Endometrium (tissue), 2 donors: ENCODE data around the gene CD7.

Experiments used
- FAIRE-seq: peaks from 2 replicates; lab custom pipeline; 2012; peaks lifted over from hg19 to GRCh38; lab: Jason Lieb, UNC
- donor health status: control.
- donor health status: control.

CD7 gene

DNA sequence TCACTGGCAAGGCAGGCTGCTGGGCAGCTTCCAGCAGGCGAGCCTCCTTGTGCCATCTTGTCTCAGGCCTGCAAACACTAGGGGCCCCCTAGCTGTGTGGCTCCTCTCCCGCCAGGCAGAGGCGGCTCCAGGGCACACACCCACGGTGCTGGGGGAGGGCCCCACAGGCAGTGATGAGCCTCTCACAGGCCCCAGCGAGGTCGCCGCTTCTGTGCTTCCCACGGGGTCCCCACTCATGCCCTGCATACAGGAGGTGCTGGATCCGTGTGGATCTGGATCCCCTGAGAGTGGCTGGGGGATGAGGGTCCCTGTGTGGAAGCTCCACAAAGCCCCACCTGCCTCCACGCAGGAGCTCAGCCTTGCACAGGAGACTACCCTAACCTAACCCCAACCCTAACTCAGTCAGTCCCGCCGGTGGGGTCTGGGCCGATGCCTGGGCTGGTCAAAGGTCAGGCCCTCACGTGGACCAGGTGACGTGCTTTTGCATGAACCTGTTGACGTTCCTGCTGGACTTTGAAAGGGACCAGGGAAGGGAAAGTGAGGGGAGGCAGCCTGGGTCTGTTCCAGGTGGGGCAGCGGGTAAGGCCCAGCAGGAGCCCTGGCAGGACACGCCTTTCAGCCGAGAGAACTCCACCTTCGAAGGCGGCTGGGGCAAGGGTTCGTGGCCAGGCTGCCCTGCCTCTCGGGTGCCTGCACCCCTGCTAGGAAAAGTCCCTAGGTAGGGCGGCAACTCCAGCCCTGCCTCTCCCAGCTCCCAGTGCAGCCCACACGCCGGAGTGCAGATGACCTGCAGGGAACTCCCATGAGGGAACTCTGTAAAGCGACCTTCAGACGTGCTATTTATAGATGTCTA is 11.0 kb upstream of the CD7 start:
- no peak for FAIRE-seq

DNA sequence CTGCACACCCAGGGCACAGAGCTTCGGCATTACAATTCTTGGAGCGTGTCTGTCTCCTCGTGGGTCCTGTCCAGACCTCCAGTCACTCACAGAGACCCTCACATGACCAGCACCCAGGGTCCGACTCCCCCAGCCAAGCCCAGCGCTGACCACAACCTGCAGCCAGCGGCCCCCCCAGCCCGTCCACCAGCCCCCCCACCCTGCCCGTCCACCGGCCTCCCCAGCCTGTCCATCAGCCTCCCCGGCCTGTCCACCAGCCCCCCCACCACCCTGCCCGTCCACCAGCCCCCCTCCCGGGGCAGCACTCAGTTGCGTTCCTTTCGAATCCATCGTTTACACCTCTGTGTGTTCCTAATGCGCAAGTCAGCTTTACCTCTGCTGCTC is 10.3 kb upstream of the CD7 start:
- no peak for FAIRE-seq

DNA sequence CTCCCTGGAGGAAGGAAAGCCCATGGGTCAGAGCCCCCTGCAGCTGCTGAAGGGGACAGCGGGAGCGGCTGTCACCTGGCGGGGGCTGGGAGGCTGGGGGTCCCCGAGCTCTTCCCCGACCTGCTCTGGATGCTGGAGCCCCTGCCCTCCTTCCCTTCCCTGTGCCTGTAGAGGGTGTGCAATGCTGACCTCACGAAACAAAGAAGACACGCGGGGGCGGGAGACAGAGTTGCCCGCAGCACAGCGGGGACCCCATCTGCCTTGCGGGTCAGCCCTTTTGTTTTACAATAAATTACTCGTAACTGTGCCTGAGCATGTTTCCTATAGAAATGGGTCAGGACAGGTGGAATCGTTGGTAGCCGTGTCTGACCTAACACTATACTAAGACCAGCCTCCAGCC is 9.9 kb upstream of the CD7 start:
- FAIRE-seq, result no peak

DNA sequence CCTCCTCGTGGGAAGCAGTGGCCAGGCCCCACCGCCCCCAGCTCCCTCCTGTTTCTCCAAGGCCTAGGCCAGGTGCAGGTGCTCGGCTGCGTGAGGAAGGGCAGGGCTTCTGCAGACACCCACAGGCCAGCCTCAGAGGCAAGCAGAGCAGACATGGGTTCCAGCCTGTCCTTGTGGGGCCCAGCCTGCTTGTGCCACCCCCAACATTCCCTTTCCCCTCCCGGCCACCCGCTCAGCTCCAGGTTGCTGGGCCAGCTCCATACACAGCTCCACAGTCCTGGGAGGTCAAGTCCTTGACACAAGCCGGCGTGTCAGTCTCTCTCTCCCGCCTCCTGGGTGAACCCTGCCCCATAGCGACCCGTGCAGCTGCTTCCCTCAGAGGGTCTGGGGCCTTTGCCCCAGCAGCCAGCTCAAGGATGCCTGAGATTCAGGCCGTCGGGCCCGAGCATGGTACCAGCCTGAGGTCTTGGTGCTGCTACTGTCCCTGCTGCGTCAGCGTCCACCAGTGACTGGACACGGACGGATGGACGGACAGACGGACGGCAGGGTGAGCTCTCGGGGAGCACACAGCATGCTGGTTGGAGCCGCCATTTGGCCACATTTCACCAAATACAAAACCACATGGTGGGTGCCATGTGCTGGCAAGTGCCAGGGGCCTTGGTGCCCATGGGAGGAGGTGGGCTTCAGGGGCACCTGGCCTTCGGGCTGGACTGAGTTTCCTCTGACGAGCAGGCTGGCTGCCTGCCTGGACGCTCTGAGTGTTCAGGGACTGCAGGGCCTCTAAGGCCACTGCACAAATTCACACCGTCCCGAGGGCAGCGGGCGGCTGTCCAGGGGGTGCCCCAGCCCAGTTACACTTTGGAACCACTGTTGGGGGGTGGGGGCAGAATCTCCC is 8.1 kb upstream of the CD7 start:
- no peak for FAIRE-seq

DNA sequence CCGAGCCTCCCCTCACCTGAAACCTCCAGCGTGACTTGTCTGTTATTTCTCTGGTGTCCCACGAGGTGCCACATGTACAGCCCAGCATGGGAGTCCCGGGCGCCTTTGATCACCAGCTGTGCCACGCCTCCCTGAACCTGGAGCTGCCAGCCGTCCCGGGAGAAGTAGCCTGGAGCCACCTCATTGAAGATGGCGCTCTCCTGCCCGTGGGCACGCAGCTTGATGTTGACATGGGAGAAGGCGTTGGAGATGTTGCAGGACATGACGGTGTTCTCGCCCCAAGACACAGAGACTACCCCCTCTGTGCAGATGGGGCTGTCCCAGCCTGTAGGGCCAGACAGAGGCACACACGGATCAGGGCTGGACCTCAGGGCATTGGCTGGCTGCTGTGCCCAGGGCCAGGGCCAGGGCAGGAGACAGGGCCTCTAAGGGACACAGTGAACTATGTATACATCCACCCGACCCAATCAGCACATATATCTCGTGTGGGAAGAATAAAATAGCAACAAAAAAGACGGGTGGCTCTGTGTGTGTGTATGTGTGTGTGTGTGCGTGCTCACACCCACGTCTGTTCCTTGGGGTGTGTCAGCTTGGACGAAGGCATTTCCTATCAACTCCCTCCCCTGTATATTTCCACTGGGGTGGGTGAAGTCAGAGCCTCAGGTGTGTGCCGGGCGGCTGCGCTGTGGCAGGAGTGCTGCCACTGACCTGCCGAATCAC is 7.3 kb upstream of the CD7 start:
- no peak for FAIRE-seq

DNA sequence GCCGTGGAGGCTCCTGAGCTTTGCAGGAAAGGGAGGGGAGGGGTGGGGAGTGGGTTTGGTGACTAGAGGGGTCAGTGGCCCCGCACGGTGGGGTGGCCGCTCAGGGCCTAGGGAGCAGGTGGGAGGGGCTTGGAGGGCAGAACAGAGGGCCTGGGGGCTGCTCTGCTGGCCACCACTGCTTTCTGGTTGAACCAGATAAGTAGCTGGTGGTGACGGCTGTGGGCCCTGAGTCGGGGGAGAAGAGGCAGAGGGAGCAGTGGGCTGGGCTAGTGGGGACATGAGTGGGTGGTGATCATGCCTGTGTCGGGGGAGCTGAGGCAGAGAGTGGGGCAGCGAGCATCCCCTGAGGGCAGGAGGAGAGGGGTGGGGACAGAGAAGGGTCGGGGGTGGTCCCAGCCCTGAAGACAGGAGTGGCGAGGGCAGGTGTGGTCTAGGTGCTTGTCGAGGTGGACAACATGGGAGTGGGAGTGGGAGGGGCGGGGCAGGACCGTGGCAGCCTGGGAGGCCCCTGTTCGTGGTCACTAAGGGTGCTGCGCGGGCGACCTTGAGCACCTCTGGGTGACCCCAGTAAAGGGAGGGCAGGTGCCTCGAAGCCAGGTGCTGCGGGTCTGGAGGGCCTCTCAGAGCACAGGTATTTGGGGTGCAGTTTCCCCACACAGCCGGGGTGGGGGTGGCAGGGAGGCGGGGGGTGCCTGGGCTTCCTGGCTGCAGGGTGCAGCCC is 6.3 kb upstream of the CD7 start:
- FAIRE-seq, result no peak

DNA sequence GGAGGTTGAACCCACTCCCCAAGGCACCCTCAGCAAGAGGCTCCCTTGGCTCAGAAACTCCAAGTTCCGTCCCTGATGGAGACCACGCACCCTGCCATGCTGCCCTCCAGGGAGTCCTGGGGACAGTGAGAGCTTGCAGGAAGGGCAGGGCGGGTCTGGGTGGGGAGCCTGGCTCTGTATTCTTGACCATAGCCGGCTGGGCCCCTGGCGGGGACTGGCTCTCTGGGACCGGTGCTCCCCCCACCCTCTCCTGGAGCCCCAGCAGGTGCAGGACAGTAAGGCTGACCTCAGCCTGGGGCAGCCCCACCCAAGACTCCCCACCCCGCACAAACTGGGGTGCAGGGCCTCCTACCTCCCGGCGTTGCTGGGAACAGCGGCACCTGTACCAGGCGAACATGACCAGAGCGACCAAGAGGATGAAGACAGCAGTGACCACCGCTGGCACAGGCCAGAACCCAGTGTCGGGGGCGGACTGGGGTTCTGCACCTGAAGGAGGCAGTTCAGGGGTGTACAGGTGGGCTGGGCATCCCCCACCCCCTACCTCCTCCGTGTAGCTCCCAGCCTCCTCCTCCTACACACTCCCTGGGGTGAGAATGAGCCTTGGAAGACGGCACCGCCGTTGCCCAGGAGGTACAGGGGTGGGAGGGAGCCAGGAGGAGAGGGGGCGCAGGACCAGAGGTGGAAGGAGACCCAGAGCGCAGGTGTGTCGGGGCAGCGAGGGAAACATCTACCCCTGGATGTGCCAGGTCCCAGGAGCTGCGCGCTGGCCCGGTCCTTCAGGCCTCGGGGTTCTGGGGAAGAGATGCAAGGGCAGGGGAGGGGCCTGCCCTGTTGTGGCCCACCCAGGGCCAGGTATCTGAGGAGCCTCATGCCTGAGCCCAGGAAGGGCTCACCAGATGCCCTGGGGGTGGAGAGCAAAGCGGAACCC is 5.4 kb upstream of the CD7 start:
- FAIRE-seq, result no peak

DNA sequence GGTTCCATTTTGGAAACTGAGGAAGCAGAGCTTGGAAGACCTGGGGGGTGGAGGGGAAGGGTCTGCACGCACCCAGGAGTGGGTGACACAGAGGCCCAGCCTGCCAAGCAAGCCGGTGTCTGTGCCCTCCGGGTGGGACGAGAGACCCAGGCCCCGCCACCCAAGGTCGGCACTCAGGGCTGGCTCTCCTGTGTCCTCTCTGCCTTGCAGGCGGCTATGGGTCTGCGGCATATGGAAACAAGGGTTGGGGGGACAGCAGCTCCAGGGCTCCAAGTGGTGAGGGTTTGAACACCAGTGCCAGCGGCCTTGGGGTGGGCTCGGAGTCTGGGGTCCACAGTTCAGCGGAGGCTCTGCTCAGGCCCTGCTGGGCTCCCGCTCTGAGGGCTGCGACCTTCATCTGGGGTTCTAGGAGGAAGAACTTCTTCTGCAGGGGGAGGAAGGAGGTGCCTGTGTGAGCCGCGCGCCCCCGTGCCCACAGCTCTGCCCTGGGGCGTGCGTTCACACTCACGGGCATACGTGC is 4.6 kb upstream of the CD7 start:
- FAIRE-seq, result no peak

DNA sequence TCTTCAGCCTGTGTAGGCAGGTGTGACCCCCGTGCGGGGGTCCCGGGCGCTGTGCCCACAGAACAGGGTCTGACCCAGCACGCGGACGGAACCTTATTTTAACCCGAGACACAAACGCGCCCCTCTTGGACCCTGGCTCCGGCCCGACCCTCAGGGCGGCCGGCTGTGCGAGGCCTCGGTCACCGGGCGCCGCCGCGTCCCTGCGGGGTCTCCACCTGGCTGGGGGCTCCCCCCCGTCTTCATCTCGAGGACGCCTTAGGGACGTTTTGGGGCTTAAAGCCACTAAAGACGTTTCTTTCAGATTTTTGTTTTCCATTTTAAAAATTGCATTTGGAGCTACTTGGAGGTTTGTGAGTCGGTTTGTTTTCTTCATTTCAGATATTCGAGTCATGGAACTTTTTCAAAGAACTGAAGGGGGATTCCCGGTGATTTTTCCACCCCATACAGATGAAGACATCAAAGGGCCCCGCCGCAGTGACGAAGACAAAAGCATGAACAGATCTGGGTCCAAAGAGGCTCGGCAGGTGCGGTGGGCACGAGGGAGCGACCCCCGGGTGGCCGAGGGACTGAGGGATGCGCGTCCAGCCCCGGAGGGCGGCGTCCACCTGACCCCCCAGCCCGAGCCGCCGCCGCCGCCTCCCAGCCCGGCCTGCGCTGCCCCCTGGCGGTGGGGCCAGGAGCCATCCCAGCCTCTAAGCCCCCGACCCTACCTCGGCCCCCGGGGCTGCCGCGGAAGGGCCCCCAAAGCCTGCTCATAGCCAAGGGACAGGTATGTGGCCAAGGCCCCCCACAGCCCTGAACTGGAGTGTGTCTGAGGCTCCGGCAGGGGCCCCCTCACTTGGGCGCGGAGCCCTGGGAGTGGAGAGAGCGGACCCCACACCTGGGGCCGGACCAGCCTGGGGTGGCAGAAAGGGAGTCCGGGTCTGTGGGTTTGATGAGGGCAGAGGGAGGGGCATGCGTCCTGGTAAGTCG is 3.8 kb upstream of the CD7 start:
- FAIRE-seq, result no peak

DNA sequence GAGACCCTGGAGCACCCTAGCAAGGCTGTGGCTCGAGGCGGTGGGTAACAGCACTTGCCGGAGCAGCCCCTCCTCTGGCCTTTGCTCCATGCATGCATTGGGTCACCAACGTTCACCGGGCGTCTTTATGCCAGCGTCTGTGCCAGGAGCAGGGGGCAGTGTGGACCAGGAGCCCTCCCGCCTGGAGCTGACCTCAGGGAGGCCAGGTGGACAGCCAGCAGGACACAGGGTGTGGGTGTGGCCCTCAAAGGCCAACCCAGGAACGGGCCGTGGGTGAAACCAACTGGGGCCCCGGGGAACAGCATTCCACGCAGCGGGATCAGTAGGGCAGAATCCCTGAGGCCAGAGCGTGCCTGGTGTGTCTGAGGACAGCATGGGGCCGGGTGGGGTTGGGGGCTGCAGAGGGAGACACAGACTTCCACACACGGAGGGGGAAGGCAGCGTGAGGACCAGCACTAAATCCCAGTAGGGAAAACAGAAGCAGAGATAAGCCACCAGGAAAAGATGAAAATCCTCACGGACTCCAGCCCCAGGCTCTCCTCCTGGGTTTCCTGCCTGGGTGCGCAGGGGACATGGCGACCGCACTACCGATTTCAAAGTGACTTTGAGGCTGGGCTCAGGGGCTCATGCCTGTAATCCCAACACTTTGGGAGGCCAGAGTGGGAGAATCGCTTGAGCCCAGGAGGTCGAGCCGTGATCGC is 2.9 kb upstream of the CD7 start:
- FAIRE-seq, result no peak

DNA sequence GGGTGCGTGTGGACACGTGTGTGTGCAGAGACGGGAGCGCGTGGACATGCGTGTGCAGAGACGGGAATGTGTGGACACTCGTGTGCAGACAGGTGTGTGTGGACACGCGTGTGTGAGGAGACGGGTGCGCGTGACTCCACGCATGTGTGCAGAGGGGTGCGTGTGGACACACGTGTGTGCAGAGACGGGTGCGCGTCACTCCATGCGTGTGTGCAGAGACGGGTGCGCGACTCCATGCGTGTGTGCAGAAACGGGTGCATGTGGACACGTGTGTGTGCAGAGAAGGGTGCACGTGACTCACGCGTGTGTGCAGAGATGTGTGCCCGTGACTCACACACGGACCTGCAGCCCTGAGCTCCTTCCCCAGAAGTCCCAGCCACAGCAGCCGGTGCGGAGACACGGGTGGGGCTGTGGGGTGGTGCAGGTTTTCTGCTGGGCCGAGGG is 2.2 kb upstream of the CD7 start:
- no peak for FAIRE-seq

DNA sequence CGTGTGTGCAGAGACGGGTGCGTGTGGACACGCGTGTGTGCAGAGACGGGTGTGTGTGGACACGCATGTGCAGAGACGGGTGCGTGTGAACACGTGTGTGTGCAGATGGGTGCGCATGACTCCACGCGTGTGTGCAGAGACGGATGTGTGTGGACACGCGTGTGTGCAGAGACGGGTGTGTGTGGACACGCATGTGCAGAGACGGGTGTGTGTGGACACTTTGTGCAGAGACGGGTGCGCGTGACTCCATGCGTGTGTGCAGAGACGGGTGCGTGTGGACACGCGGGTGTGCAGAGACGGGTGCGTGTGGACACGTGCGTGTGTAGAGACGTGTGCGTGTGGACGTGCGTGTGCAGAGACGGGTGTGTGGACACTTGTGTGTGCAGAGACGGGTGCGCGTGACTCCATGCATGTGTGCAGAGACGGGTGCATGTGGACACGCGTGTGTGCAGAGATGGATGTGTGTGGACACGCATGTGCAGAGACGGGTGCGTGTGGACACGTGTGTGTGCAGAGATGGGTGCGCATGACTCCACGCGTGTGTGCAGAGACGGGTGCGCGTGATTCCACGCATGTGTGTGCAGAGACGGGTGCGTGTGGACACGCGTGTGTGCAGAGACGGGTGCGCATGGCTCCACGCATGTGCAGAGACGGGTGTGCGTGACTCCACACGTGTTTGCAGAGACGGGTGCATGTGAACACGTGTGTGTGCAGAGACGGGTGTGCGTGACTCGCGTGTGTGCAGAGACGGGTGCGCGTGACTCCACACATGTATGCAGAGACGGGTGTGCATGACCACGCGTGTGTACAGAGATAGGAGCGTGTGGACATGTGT is 1.6 kb upstream of the CD7 start:
- no peak for FAIRE-seq

DNA sequence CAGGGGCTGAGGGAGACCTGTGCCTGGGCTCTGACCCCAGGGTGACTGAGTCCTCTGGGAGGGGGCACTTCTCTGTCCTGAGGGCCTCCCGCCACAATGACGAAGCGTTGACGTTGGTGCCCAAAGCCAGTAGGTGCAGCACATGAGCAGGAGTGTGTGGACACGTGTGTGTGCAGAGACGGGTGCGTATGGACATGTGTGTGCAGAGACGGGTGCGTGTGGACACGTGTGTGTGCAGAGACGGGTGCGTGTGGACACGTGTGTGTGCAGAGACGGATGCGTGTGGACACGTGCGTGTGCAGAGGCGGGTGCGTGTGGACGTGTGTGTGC is 726 bp upstream of the CD7 start:
- FAIRE-seq, result no peak

DNA sequence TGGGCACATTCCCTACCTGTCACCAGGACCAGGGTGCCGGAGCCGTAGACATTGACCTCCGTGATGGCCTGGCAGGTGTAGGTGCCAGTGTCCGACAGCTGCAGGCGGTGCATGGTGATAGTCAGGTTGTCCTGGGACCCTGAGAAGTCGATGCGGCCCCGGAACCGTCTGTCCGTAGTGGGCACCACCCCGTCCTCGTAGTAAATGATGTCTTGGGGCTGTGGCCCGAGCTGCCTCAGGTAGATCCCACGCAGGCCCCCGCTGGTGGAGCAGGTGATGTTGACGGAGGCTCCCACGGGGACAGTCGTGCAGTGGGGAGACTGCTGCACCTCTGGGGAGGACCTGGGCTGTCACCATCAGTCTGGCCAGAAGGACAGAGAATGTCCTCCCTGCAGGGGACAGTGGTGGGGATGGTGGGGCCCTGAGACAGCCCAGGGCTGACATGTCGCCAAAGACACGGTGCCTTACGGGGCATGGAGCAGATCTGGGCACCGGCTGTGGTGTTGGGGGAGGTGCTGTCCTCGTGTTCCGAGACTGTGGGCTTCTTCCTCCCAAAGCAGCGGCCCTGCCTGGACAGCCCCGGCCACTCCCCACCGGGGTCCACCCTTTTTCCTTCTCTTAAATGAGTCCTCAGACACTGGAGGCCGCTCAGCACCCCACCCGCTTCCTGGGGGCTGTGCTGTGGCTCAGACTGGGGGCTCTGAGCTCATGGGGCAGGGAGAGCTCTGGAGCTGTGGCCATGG is 586 bp downstream of the CD7 start:
- no peak for FAIRE-seq

DNA sequence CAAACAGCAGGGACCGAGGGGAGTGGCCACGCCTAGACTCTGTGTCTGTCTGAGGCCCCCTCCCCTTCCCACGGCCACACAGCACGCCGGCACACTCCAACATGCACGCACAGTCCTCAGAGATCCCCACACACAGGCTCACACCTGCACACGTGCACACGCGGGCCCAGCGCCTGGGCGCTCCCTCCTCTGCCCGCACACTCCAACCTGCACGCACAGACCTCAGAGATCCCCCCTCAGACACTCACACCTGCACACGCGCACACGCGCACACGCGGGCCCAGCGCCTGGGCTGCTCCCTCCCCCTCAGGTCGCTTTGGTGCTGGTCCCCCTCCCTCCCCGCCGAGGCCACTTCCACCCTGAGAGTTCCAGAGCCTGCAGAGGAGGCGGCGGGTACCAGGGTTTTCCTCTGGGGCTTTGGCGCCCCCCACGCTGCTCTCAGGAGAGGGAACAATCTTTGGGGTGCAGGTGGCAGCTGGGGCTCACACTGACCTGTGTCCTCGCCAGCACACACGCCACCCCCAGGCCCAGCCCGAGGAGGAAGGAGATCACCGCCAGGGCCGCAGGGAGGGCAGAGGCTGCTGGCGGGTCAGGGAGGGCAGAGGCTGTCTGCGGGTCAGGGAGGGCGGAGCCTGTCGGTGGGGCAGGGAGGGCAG is 1.6 kb downstream of the CD7 start:
- no peak for FAIRE-seq

DNA sequence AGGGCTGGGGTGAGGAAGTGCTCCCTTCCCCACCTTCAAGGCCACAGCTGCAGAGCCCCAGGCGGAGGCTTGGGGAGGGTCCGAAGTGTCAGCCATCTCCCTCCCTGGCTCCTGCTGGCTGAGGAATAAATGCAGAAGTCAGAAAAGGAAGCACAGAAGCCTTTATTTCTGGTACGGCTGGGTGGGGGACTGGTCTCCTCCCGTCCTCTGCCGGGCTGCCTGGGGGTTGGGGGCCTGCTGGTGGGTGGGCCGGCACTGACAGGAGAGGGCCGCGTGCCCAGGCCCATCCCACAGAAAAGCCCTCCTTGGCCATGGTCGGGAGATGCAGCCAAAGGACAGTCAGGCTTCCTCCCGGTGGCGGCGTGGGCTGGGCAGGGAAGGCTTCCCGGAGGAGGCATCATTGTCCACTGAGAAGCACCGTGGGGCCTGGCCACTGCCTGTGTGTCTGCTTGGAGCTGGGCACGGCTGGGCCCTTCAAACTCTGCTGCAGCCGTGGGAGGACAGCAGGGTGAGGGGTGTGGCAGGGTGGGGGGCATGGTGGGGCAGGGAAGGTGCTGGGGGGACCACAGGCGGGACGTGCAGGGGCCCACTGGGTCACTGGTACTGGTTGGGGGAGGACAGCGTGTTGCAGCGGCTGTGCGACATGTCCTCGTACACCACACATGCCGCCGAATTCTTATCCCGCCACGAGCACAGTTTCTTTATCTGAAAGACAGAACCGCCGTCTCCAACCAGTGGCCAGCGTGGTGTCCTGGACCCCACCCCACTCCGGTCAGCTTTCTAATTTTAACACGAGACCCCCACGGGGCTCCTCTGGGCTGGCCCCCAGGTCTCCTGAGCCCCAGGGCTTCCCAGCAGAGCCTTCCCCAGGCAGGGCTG is 2.4 kb downstream of the CD7 start:
- no peak for FAIRE-seq
